Measurements from ENCODE around the gene MYO18B.

Gene MYO18B

DNA sequence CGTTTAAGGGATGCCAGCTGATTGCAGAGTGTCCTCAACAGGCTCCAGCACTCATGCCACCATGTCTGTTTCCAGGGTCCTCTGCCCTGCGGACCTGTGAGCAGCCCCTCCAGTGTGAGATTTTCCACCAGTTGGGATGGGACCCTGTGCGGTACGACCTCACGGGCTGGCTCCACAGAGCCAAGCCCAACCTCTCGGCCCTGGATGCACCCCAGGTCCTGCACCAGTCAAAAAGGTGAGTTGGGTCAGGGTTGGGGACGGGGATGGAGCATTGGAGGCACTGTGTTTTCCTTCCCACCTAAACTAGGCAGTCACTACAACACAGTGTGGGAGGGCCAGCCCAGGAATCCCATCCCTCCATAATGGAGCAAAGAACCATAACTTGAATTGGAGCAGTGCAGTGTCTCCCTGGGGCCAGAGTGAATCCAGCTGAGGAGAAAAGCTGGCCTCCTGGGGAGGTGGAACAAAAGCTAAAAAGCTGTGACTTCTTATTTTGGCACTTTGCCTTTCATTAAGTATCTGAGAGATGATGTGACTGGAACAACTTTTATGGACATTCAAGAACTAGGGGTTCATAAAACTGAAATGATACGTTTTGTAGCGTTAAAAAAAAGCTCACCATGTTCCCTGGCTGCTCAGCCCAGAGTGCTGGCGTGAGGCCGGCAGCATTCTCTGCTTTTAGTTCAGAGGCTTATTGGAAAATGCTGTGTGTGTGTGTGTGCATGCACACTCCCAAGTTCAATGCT is 101.8 kb downstream of the MYO18B start:
- DNase-seq (ENCODE audit: extremely low read depth in 1 of 2, low read depth in 1 of 2): no peak

GRCh38 chr22:25844601-25845000 is 102.6 kb downstream of the MYO18B start:
- no peak for DNase-seq (ENCODE audit: extremely low read depth in 1 of 2, low read depth in 1 of 2)

DNA sequence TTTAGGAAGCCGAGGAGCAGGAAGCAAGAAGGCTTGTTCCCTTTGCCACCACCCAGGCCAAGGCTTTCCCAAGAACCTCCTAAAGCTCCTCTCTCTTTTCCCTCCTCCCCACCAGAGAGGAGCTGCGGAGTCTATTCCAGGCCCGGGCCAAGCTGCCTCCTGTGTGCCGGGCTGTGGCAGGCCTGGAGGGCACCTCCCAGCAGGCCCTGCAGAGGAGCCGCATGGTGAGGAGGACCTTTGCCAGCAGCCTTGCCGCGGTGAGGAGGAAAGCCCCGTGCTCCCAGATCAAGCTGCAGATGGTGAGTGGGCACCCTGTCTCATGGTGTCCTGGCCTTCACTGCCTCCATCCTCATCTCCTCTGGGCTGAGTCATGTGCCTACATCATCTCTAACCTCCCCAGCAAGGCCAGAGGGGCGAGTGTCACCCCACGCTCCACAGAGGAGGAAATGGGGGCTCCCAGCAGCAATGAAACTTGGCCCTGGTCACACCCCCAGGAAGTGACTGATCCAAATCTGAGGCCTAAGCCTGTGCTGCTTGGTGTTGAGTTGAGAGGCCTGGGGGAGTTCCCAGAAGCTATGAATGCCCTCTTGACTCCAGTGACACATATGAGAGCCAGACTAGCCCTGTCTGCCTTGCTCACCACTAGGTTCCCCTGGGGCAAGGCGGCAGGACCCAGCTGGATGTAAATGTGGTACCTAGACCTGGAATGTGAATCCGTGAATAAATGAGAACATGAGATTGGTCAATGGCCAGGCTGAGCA is 104.2 kb downstream of the MYO18B start:
- DNase-seq (ENCODE audit: extremely low read depth in 1 of 2, low read depth in 1 of 2): no peak

GRCh38 chr22:25847451-25847850 is 105.5 kb downstream of the MYO18B start:
- DNase-seq (ENCODE audit: extremely low read depth in 1 of 2, low read depth in 1 of 2): no peak

DNA sequence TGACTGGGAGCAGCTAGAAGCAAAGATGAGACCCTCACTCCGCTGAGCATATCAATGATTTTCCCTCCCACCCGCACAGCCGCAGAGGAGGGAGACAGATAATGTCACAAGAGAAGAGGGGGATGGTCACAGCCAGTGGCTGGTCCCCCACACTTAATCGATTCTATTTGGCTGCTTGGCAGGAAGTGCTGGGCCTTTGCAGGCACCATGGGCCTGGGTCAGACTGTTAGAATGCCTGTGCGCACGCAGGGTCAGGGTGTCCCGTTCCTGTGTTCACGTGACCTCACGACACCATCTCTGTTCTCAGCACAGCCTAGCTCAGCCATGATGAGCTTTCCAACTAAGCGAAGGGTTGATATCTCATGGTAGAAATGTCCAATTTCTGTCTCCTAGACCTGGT is 107.0 kb downstream of the MYO18B start:
- no peak for DNase-seq (ENCODE audit: extremely low read depth in 1 of 2, low read depth in 1 of 2)

GRCh38 chr22:25849522-25849921 is 107.5 kb downstream of the MYO18B start:
- DNase-seq (ENCODE audit: extremely low read depth in 1 of 2, low read depth in 1 of 2): no peak

GRCh38 chr22:25852223-25852622 is 110.2 kb downstream of the MYO18B start:
- DNase-seq (ENCODE audit: extremely low read depth in 1 of 2, low read depth in 1 of 2): no peak

- no peak for DNase-seq (ENCODE audit: extremely low read depth in 1 of 2, low read depth in 1 of 2)
These were observed 111.1 kb downstream of the MYO18B start for GRCh38 chr22:25853078-25853477.

DNA sequence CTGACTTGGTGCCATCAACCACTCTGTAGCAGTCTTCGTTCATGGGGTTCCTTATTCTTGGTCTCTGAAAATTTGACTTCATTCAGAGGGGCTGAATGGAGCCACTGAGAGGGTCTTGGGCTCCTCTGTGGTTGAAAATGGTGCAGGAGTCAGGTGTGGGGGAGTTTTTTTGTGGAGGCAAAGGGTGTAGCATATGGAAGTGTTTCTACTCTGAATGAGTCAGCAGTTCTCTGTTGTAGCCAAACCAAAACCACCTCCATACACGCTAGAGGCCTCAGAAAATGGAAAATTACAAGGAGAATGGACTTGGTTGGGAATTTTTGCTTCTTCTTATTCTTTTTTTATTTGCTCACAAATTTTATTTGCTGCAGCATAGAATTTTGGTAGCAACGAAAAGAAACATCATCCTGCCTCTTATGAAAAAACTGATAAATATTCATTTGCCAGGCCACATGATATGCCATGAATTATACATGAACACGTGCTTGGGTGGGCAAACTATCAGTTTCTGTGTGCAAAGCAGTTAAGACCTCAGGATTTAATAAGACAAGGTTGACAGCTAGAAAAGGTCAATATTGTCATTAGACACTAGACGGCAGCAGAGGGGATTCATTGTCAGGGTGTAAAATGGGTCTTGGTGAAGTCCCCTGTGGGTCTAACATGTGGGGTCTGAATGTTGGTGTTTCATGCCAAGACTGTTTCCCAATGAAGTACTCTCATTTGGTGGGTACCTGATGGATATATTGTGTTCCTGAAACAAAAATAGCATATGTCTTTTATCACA is 111.7 kb downstream of the MYO18B start:
- DNase-seq (ENCODE audit: extremely low read depth in 1 of 2, low read depth in 1 of 2): no peak

DNA sequence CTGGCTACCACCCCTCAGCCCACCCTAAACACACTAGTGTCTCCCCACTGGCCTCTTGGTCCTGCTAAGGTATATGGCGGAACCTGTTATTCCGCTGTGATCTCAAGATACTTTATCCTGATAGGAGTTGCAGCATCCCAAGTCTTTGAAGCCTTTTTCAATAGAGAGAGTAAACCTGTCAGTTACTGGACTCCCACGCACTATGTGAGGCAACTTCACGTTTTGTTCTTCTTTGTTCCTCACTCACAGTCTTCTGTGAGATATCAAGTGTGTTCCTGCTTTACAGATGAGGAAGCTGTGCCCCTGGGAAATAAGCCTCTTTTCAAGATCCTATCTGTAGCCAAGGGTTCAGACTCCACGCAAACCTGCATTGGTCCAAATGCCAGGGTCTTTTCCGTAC is 127.8 kb downstream of the MYO18B start:
- DNase-seq (ENCODE audit: extremely low read depth in 1 of 2, low read depth in 1 of 2): no peak

DNA sequence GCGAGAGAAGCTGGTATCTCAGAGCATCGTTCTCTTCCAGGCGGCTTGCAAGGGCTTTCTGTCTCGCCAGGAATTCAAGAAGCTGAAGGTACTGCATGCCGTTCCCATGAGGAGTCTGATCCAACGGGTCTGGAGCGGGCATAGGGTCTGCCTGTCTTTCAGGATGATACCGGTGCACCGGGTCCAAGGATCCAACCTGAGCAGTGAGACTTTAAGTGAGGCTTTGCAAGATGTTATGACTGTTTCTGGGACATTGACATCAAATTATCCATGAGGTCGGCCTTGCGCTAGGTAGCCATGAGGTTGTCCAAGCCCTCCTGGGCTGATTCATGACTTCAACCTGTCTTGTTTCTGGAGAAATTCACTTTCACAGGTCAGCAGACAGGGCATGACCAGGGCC is 132.3 kb downstream of the MYO18B start:
- no peak for DNase-seq (ENCODE audit: extremely low read depth in 1 of 2, low read depth in 1 of 2)

- DNase-seq (ENCODE audit: extremely low read depth in 1 of 2, low read depth in 1 of 2): no peak
These were observed 133.5 kb downstream of the MYO18B start for GRCh38 chr22:25875461-25875860.

DNA sequence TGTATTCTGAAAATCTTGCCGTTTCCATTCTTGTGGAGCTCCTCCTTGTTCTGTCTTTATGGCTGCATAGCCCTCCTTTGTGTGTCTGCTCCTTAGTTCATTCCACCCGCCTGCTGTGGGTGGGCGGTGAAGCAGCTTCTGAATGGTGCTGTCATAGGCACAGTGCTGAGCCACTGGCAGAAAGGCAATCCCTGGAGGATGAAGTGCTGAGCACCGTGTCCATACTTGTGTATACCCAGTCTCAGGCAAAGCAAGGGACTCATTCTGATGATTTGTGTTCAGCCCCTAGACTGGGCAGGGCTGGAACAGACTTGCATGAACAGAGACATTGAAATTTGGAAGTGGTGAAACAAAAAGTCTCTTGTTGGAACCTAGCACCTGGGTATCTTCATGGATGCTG is 134.9 kb downstream of the MYO18B start:
- no peak for DNase-seq (ENCODE audit: extremely low read depth in 1 of 2, low read depth in 1 of 2)

DNA sequence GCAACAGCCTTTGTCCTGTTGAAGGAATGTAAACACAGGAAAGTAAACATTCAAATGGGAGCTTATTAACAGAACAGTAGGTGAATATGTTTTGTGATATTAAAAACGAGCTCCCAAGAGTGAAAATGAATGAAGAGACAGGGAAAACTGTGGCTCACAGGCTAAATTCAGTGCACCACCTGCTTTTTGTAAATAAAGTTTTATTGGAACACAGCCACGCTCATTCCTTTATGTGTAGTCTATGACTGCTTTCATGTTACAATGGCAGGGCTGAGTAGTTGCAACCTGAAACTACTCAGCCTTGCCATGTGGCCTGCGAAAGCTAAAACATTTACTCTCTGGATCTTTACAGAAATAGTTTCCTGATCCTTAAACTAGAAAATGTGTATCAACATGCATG is 136.9 kb downstream of the MYO18B start:
- DNase-seq (ENCODE audit: extremely low read depth in 1 of 2, low read depth in 1 of 2): no peak

DNA sequence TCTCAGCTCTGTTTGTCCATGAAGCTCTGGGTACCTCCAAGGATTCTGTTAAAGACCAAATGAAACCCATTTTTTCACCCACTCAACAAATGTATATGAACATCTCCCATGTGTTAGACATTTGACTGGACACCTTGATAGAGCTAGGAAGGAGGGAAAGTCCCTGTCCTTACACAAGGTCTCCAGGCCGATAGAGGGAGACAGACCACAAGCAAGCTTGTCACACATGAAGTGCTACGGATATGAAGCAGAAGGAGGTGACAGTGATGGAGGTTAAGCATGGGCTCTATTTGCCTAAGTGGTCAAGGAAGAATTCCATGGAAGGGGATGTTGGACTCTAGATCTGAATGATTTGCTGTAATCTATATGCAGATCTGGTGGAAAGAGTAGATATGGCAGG is 138.5 kb downstream of the MYO18B start:
- DNase-seq (ENCODE audit: extremely low read depth in 1 of 2, low read depth in 1 of 2): no peak

DNA sequence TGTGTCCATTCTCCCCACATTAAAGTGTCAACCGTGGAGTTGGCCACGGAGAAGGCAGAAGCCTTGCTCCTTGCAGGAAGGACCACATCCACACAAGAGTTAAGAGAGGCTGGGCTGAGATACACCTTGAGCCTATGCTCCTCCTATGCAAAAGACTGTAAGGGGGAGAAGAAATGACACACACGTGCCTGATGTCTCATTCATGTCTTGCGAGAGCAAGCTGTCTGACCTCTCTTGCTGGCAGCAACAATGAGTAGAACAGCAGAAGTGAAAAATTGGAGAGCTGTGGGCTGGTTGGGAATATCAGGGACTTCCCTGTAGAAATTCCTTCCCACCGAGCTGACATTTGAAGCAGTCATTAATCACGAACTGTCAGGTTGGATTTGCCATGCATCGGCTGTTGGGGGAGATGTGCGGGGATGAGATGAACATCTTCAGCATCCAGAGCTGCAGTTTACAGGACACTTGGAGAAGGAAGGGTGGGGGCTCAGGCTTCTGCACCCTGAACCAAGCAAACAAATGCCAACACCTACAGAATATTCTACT is 139.3 kb downstream of the MYO18B start:
- DNase-seq (ENCODE audit: extremely low read depth in 1 of 2, low read depth in 1 of 2): no peak

DNA sequence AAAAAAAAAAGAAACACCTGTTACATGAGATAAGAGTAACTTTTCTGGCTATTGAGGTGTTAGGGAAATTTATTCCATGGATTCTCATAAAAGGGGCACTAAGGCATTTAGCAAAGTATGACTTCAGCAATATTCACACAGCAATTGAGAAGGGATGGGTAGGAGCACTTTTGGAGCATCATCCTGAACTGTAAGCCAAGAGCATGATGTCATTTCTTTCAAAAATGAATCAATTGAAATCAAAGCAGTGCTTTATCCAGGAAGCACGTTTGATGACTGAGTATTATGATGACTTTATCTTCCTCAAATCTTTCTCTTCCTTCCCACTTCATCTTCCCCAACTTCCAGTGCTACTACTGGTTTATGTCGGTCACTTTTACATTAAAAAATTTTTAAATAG is 140.4 kb downstream of the MYO18B start:
- no peak for DNase-seq (ENCODE audit: extremely low read depth in 1 of 2, low read depth in 1 of 2)

DNA sequence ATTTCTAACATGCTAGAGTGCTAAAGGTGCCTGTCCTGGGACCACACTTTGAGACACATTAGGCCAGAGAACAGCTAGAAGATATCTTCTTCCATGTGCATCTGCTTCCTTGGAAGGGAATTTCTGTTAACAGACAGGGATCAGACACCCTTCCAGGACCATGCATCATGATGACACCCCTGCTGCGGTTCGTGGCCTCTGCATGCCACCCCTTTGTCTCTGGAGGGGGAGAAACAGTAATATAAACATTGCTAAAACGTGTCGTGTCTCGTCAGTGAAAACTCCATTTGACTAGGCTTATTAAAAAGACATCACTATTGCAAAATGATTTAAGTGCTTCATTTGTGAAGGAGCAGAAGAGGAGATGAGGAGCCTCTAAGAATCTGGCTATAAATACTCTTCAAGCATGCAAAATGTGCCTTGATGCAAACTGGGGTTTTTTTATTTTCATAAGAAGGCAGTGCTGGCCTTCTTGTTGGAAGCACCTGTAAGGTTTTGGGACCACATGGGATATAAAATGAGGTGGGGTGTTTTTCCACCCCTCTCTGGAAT is 141.6 kb downstream of the MYO18B start:
- no peak for DNase-seq (ENCODE audit: extremely low read depth in 1 of 2, low read depth in 1 of 2)

GRCh38 chr22:25884121-25884520 is 142.1 kb downstream of the MYO18B start:
- no peak for DNase-seq (ENCODE audit: extremely low read depth in 1 of 2, low read depth in 1 of 2)

- no peak for DNase-seq (ENCODE audit: extremely low read depth in 1 of 2, low read depth in 1 of 2)
These were observed 146.5 kb downstream of the MYO18B start for GRCh38 chr22:25888399-25889054.

- DNase-seq (ENCODE audit: extremely low read depth in 1 of 2, low read depth in 1 of 2): no peak
These were observed 148.7 kb downstream of the MYO18B start for GRCh38 chr22:25890651-25891050.
